ENCODE measurements around the gene ZSCAN4.

Gene ZSCAN4

GRCh38 chr19:57682226-57682766, 13.6 kb downstream of the ZSCAN4 start:
- DNase-seq: no peak

- no peak for DNase-seq
Measured at GRCh38 chr19:57686727-57687126, 18.0 kb downstream of the ZSCAN4 start.

- DNase-seq: no peak
Measured at GRCh38 chr19:57687363-57688010, 18.8 kb downstream of the ZSCAN4 start.

- DNase-seq: no peak
Measured at GRCh38 chr19:57688011-57688763, 19.5 kb downstream of the ZSCAN4 start.

- DNase-seq: no peak
Measured at GRCh38 chr19:57689750-57690149, 21.0 kb downstream of the ZSCAN4 start.

- DNase-seq: no peak
Measured at GRCh38 chr19:57701625-57702024, 32.9 kb downstream of the ZSCAN4 start.

GRCh38 chr19:57706346-57706745, 37.6 kb downstream of the ZSCAN4 start:
- no peak for DNase-seq

- no peak for DNase-seq
Measured at GRCh38 chr19:57708641-57709361, 40.1 kb downstream of the ZSCAN4 start, which contains the start of gene ZNF154. Gene ZNF154 (minus strand): TSS chr19:57709204. CDS start chr19:57708971, 233 bp downstream.

GRCh38 chr19:57709616-57710015, 40.9 kb downstream of the ZSCAN4 start:
- DNase-seq: no peak

GRCh38 chr19:57712222-57712621, 43.5 kb downstream of the ZSCAN4 start:
- no peak for DNase-seq

GRCh38 chr19:57719424-57719823, 50.7 kb downstream of the ZSCAN4 start:
- DNase-seq: no peak

GRCh38 chr19:57719901-57720519, 51.3 kb downstream of the ZSCAN4 start:
- no peak for DNase-seq

GRCh38 chr19:57720878-57721277, 52.1 kb downstream of the ZSCAN4 start:
- DNase-seq: no peak

All from cortex of kidney (tissue), 1 donor.